HG03565 (cell line): ENCODE measurements around the gene DNAJC19.

Experiments used
- ATAC-seq: cut with Tn5 transposase; IDR thresholded peaks from one replicate; pipeline ENCODE4 v1.9.1; 2021; ENCODE audit warnings: mild to moderate bottlenecking, moderate library complexity; ENCODE audit not compliant: unreplicated experiment

DNAJC19 gene

DNA sequence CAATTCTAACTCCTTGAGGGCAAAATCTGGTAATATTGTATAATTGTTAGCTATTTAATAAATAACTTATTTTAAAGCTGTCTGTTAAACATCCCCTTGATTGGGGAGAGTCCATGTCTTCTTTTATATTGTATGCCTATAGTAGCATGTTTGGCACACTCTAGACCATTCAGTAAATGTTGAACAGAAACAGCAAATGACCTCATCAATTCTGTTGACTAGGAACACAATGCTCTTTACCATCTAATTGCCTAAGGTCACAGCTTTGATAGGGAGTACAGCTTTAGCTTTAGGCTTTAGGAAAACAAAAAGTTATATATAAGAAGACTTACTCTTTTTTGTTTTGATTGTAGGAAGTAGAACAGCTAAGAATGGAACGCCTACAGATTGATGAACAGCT is 27.0 kb downstream of the DNAJC19 start:
- ATAC-seq = no peak

DNA sequence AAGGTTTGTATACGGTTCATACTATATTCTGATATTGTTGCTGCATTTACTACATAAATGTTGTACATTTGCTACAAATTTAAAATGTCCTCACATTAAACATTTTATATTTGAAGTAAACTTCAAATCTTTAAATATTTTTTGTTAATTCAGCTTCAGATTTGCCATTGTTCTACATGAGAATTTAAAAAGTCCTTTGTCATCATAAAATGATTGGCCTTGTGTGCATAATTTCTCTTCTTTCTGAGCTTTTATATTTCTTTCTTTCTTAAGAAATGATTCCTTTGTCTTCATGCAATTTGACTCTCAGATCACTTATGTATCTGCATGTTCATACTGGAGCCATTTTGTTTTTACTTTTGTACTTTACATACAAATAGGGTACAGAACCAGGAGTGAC is 28.0 kb downstream of the DNAJC19 start:
- ATAC-seq = no peak

DNA sequence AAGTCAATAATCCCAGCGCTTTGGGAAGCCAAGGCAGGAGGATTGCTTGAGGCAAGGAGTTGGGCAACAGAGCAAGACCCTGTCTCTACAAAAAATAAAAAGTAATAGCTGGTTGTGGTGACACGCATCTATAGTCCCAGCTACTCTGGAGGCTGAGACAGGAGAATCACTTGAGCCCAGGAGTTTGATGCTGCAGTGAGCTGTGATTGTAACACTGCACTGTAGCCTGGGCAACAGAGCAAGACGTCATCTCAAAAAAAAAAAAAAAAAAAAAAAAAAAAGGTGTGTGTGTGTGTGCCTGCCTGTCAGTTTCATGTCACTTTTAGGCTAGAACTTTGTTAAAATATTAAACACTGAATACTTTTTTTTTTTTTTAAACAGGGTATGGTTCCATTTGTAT is 28.4 kb downstream of the DNAJC19 start:
- ATAC-seq = no peak

DNA sequence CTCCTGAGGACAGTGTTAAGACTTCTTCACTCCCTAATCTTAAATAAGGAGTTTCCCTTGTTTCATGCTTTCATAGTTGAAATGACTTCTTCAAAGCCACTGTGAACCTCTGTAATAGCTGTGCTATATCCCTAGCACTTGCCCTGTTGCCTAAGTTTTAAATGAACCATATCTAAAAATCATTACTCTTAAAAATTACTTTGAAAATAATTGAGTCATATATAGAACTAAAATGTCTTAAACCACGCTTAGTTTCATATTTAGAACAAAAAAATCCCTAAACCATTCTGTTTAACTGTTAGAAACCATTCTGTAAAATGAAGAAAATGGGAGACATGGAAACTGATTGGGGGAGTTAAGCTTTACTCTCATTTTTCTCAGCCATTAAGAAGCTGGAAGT is 29.8 kb downstream of the DNAJC19 start:
- ATAC-seq = no peak

DNA sequence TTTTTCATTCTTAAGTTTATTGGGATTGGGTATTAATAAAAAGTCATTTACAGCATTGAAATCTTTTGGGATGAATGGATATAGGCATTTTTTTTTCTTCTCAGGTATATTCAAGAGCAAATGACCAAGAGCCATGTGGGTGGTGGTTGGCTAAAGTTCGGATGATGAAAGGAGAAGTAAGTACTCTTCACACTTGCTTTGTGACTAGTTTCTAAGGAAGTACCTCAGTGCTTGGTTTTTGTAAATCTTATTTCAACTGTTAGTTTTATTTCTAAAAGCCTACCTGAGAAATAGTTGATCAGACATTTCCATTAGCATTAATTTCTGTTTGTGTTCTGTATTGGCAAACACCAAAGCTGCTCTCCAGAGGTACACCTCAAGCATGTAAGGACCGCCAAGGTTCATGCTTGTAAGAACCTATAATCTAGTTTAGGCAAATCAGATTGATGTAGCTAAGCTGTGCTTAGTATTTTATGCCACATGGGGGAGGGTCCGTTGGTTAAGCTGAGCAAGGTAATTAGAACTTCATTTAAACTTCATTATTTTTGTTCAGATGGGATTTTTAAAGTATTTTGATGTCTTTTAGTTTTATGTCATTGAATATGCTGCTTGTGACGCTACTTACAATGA is 41.7 kb downstream of the DNAJC19 start:
- peak; percentile 85 for ATAC-seq

DNA sequence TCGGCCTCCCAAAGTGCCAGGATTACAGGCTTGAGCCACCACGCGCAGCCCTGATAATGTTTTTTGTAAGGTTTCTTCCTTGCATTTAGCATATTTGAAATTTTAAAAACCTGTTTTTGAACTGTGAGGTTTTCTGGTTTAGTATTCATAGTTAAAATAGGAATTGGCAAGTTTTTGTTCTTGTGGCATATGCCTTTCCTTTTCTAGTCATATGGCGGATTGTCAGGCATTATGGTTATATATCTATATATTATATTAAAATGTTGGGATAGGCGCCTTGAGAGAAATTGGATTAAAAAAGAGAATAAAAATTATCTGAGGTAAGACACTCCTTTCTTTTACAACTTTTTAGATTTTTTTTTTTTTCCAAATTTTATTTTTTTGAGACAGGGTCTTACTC is 48.7 kb downstream of the DNAJC19 start:
- no peak for ATAC-seq

DNA sequence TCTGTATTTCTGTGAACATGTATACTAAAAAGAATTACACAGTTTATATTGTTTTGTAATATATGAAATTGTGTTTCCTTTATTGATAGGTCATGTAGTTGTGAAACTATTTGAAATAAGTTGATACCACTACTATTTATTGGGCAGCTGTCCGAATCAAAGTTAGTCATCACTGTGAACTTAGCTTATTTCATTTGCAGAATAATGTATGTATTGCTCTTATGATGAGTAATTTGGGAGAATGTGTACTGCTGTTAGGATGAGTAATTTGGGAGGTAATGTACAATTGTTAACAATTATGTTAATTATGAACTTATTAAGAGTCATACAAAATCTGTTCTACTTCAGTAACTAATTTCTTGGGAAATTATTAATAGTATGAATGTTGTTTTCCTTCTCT is 54.9 kb downstream of the DNAJC19 start:
- ATAC-seq = no peak
